Osteoblast (primary cell): Measurements from ENCODE around the gene PRKCE. TPM values are rescaled to one million over a fixed set of nuclear protein-coding genes. Genes with fewer than 3 reads are reported as not detected.

ENCODE experiments used
- DNase-seq: peaks from one replicate; pipeline ENCODE4 v3.0.0; 2011; ENCODE audit warnings: low spot score, mixed read lengths; ENCODE audit not compliant: insufficient read length; ENCODE audit errors: missing footprints
- H2AFZ ChIP-seq: 2 replicates; pipeline ENCODE4 v1.6.0; 2011; ENCODE audit warnings: mild to moderate bottlenecking, low read length
- H3K27ac ChIP-seq: 2 replicates; pipeline ENCODE4 v1.5.1; 2011; ENCODE audit warnings: mild to moderate bottlenecking, low read depth, low read length, moderate library complexity
- H3K27me3 ChIP-seq: 2 replicates; pipeline ENCODE4 v1.6.0; 2012; ENCODE audit warnings: mild to moderate bottlenecking, control low read depth, inconsistent platforms, low read length, moderate library complexity; ENCODE audit not compliant: insufficient read depth
- H3K36me3 ChIP-seq: 2 replicates; pipeline ENCODE4 v1.5.1; 2011; ENCODE audit warnings: mild to moderate bottlenecking, low read length, control low read depth, moderate library complexity; ENCODE audit not compliant: insufficient read depth
- H3K4me1 ChIP-seq: 2 replicates; pipeline ENCODE4 v1.5.1; 2011; ENCODE audit warnings: mild to moderate bottlenecking, low read length, control low read depth, moderate library complexity; ENCODE audit not compliant: insufficient read depth
- H3K4me2 ChIP-seq: 2 replicates; pipeline ENCODE4 v1.6.0; 2011; ENCODE audit warnings: mild to moderate bottlenecking, low read length; ENCODE audit not compliant: insufficient read depth
- H3K4me3 ChIP-seq: fragments of 200-600 bp; sonication (generic); 3 replicates; pipeline ENCODE4 v1.5.1; 2012; ENCODE audit warnings: mild to moderate bottlenecking, low read length, inconsistent platforms; ENCODE audit not compliant: insufficient read depth
- H3K79me2 ChIP-seq: 2 replicates; pipeline ENCODE4 v1.6.0; 2012; ENCODE audit warnings: mild to moderate bottlenecking, low read length, control low read depth, inconsistent platforms; ENCODE audit not compliant: insufficient read depth
- H3K9me3 ChIP-seq: 2 replicates; pipeline ENCODE4 v1.5.1; 2011; ENCODE audit warnings: low read depth, low read length, control low read depth
- H4K20me1 ChIP-seq: 2 replicates; pipeline ENCODE4 v1.6.0; 2012; ENCODE audit warnings: mild to moderate bottlenecking, low read length, control low read depth; ENCODE audit not compliant: insufficient read depth
- total RNA-seq: library from RNA; depleted of rRNA; stranded (reverse); fragments of >200 nt; gene quantifications from 2 replicates; pipeline ENCODE4 v1.2.3, GENCODE V29; 2012
- TF ChIP-seq, protein P1 (sequence below): IDR thresholded peaks from 2 replicates; pipeline ENCODE4 v1.5.1; 2011; ENCODE audit warnings: mild to moderate bottlenecking, low read depth, low read length, moderate library complexity; ENCODE audit errors: extremely low read depth

Gene PRKCE
- total RNA-seq, 1 donor, result 22.1 TPM

DNA sequence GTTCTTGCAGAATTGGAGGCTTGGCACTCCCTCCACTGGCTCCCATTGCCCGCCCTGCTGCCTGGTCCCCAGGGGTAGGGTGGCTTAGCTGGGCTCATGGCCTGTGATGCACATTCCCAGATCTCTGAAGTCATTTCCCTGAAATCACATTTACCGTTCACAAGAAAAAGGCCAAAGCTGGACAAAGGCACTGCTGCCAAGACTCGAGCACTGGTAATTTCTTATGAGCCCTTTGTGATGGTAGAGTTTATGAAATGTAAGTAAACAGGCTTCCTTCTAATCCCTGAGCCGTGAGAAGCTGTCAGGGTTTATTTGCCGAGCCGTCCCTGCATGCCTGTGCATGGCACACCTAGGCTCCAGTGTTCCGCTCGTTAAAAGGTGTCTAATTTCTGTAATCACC is 398.6 kb downstream of the PRKCE start:
- DNase-seq, result no peak
- TF ChIP-seq, protein P1, sequence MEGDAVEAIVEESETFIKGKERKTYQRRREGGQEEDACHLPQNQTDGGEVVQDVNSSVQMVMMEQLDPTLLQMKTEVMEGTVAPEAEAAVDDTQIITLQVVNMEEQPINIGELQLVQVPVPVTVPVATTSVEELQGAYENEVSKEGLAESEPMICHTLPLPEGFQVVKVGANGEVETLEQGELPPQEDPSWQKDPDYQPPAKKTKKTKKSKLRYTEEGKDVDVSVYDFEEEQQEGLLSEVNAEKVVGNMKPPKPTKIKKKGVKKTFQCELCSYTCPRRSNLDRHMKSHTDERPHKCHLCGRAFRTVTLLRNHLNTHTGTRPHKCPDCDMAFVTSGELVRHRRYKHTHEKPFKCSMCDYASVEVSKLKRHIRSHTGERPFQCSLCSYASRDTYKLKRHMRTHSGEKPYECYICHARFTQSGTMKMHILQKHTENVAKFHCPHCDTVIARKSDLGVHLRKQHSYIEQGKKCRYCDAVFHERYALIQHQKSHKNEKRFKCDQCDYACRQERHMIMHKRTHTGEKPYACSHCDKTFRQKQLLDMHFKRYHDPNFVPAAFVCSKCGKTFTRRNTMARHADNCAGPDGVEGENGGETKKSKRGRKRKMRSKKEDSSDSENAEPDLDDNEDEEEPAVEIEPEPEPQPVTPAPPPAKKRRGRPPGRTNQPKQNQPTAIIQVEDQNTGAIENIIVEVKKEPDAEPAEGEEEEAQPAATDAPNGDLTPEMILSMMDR, result no peak
- Histone ChIP-seq H3K27ac (no peak overlapping the region), H3K4me3 (no peak overlapping the region), H2AFZ (no peak overlapping the region), H3K79me2 (no peaks in the 10 kb centered on the region), H3K9me3 (no peaks in the 10 kb centered on the region), H3K4me2 (no peak overlapping the region), H3K27me3 (no peaks in the 10 kb centered on the region), H3K36me3 (no peaks in the 10 kb centered on the region), H3K4me1 (no peaks in the 10 kb centered on the region), H4K20me1 (no peaks in the 10 kb centered on the region)

DNA sequence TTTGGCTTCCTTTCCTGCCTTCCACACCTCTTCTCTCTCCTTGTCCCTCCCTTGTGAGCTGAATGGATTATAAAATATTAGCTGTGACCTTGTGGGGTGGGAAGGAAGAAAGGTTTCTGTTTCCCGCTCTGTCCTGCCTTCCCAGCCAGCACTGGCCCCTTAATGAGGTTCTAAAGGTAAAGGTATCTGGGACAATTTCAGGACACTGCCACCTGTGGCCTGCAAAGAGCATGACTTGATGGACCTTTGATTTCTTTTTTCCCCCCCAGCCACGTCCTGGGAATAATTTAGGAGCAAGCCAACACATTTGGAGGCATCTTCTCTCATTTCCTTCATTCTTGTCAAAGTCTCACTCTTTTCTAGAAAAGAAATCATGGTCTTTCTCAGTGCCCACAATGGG is 399.0 kb downstream of the PRKCE start:
- Histone ChIP-seq H4K20me1 (no peaks in the 10 kb centered on the region), H2AFZ (no peak overlapping the region)
- no peak for DNase-seq

DNA sequence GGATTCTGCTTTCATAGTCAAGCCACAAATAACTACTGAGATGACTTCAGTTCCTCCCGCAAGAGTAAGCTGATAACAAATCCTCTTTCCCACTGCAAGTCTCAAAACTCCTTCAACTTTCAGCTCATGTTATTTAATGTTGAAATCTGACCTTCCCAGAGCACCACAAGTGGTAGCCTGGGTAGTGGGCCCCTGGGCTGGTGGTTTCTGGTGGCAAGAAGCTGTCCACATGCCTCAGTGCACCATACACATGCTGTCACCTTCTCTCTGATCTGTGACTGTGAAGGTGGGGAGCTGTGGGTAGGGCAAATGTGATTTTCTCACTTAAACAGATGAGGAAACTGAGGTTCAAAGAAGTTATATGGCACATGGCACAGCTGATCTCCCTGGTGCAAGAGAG is 399.6 kb downstream of the PRKCE start:
- Histone ChIP-seq H3K4me3 (no peak overlapping the region), H3K36me3 (no peaks in the 10 kb centered on the region), H3K79me2 (no peaks in the 10 kb centered on the region), H3K4me1 (no peaks in the 10 kb centered on the region), H3K9me3 (no peaks in the 10 kb centered on the region), H4K20me1 (no peaks in the 10 kb centered on the region), H3K27me3 (no peaks in the 10 kb centered on the region), H2AFZ (no peak overlapping the region), H3K4me2 (no peak overlapping the region), H3K27ac (no peak overlapping the region)
- TF ChIP-seq, protein P1, result no peak
- no peak for DNase-seq

More for the DNA sequence above, 399.0 kb downstream of the PRKCE start:
- Histone ChIP-seq H3K79me2 (no peaks in the 10 kb centered on the region), H3K4me2 (no peak overlapping the region), H3K4me3 (no peak overlapping the region), H3K36me3 (no peaks in the 10 kb centered on the region), H3K27me3 (no peaks in the 10 kb centered on the region), H3K9me3 (no peaks in the 10 kb centered on the region), H3K4me1 (no peaks in the 10 kb centered on the region), H3K27ac (no peak overlapping the region)
- TF ChIP-seq, protein P1, result peak; percentile 9

DNA sequence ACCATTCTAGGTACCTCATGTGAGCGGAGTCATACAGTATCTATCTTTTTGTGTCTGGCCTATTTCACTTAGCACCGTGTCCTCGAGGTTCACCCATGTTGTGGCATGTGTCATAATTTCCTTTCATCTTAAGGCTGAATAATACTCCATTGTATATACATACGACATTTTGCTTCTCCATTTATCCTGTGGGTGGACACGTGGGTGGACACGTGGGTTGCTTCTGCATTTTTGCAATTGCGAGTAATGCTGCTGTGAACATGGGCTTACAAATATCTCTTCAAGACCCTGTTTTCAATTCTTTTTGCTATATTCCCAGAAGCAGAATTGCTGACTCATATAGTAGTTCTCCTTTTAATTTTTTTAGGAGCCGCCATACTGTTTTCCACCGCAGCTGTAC is 402.1 kb downstream of the PRKCE start:
- Histone ChIP-seq H3K36me3 (no peaks in the 10 kb centered on the region), H3K27ac (no peak overlapping the region), H3K4me2 (no peak overlapping the region), H3K79me2 (no peaks in the 10 kb centered on the region), H3K9me3 (no peaks in the 10 kb centered on the region), H3K4me1 (peaks cover 5% of the 10 kb centered on the region), H3K27me3 (no peaks in the 10 kb centered on the region), H2AFZ (no peak overlapping the region), H4K20me1 (no peaks in the 10 kb centered on the region), H3K4me3 (no peak overlapping the region)
- DNase-seq, result no peak
- TF ChIP-seq, protein P1, result no peak
